Effector memory CD4-positive, alpha-beta T cell (primary cell): ENCODE data around the gene GATM.
"Not testable (repeated sequence)": the region's sequence is repeated elsewhere in the genome, so short reads cannot be mapped to it uniquely, and the experiment has no call there.

Source experiments
- DNase-seq, 3 donors: peaks; one replicate each; pipeline ENCODE4 v3.0.0-alpha.2; 2020
- H3K27ac ChIP-seq: 2 replicates; pipeline ENCODE4 v1.7.0; 2013; ENCODE audit warnings: mild to moderate bottlenecking, low read length, moderate library complexity; ENCODE audit not compliant: insufficient read depth, poor library complexity, severe bottlenecking
- H3K27me3 ChIP-seq: replicated peaks from 2 replicates; pipeline ENCODE4 v1.7.0; 2013; ENCODE audit warnings: mild to moderate bottlenecking, low read length; ENCODE audit not compliant: insufficient read depth, control insufficient read depth, poor library complexity, severe bottlenecking
- H3K36me3 ChIP-seq: 2 replicates; pipeline ENCODE4 v1.7.0; 2013; ENCODE audit warnings: mild to moderate bottlenecking, low read length, moderate library complexity; ENCODE audit not compliant: control insufficient read depth, insufficient read depth
- H3K4me1 ChIP-seq: 2 replicates; pipeline ENCODE4 v1.7.0; 2013; ENCODE audit warnings: low read length, mild to moderate bottlenecking; ENCODE audit not compliant: control insufficient read depth, insufficient read depth, poor library complexity, severe bottlenecking
- H3K4me3 ChIP-seq: 2 replicates; pipeline ENCODE4 v1.7.0; 2013; ENCODE audit warnings: low read length, low read depth, mild to moderate bottlenecking; ENCODE audit not compliant: insufficient read depth, poor library complexity, severe bottlenecking
- H3K9me3 ChIP-seq: 2 replicates; pipeline ENCODE4 v1.7.0; 2013; ENCODE audit warnings: mild to moderate bottlenecking, low read length, moderate library complexity; ENCODE audit not compliant: control insufficient read depth

Gene GATM

DNA sequence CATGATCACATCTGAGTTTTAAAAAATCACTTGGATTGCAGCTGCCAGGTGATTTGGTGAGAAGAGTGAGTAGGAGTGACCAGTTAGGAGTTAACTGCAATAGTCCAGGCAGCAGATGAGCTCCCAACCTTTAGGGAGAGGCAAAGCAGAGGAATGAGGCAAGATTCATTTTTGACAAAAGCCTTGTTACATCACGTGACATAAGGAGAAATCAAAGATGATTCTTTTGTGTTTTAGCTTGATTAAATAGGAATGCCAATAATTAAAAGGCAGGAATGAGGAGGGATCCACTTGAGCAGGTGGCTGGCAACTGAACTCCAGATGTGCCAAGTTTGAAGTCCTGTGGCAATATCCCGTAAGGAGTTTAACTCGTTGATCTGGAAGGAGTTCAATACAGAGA is 2.5 kb downstream of the GATM start:
- H3K27me3 ChIP-seq: peaks cover 23% of the 10 kb centered on the region

DNA sequence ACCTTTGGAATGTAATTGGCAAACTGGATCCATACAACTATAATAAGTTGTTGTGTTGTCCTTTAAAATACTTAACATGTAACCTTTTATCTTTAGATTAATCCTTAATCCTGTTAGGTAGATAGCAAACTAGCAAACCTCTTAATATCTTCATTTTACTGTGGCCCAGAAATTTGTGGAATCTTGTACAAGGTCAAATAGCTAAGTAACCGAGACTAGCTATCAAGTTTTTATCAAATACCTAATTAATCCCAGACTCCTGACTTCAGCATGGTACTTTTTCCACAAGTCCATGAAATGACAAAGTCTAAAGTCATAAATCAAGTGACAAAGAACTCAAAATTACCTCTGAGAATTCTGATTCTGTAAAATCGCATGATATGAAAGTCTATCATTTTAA is 4.4 kb downstream of the GATM start:
- no peaks in the 10 kb centered on the region for H3K36me3 ChIP-seq
- H3K4me1 ChIP-seq: peaks cover 17% of the 10 kb centered on the region
- no peak for DNase-seq
- H3K27me3 ChIP-seq: peaks cover 23% of the 10 kb centered on the region
- no peak overlapping the region for H3K27ac ChIP-seq
- H3K4me3 ChIP-seq: no peak overlapping the region
- no peaks in the 10 kb centered on the region for H3K9me3 ChIP-seq

More for the DNA sequence above, 2.5 kb downstream of the GATM start:
- Histone ChIP-seq H3K9me3 (no peaks in the 10 kb centered on the region), H3K36me3 (no peaks in the 10 kb centered on the region), H3K4me3 (no peak overlapping the region), H3K27ac (no peak overlapping the region), H3K4me1 (peaks cover 17% of the 10 kb centered on the region)
- no peak for DNase-seq

DNA sequence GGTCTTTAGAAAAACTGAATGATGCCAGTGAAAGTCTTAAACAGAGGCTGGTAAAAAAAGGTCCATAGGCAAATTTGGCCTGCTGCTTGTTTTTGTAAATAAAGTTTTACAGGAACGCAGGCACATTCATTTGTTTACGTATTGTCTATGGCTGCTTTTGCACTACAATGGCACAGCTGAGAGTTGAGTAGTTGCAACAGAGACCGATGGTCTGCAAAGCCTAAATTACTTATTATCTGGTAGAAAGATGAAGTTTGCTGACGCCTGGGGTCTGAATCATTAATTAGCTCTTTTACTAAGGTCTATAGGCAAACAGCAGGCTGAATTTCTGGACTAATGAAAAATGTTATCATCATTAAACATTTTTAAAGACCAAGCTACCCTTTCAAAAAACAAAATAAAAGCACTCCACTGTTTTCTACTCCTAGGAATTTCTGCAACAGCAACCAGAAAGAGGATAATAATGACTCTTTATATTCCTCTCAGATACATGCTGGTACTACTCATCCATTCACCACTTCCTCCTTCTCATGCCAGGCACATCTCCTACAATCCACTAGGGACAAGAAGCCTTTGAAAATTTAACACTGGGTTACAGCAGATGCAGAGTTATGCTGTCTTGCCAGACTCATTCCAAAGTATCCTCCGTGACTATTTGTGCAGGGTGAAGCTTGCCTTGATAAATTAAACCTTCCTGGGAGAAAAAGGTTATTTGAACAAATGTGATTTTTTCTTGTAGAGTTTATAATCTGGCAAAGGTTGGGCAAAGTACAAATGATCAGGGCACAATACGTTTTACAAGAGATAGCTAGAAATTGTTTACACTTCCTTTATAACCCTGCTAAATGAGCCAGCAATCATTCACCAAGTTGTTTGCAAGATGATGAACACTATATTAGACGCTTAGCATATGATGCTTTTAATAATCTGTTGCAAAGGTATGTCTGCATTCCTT is 6.0 kb downstream of the GATM start:
- Histone ChIP-seq H3K27me3 (peaks cover 10% of the 10 kb centered on the region), H3K27ac (no peak overlapping the region), H3K36me3 (no peaks in the 10 kb centered on the region), H3K4me1 (peaks cover 3% of the 10 kb centered on the region), H3K4me3 (no peak overlapping the region), H3K9me3 (no peaks in the 10 kb centered on the region)
- no peak for DNase-seq

DNA sequence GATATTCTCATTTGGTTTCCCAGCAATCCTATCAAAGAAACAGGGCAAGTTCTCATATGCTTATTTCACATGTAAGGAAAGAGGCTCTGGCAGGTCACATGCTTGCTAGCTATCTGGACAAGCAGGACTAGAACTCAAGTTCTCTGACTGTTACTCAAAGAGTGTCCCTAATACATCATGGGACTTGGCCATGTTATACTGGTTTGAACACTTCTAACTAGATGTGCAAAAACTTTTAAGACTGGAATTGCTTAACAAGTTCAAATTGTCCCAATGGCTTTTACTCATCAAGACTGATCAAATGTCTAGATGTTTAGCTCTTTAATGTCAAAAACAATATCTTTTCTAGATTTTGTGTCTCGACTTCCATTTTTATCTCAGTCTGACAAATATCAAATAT is 6.8 kb downstream of the GATM start:
- peaks cover under 1% of the 10 kb centered on the region for H3K4me1 ChIP-seq
- no peak for DNase-seq
- peaks cover 2% of the 10 kb centered on the region for H3K27me3 ChIP-seq
- H3K4me3 ChIP-seq: no peak overlapping the region
- no peak overlapping the region for H3K27ac ChIP-seq
- no peaks in the 10 kb centered on the region for H3K9me3 ChIP-seq
- no peaks in the 10 kb centered on the region for H3K36me3 ChIP-seq

DNA sequence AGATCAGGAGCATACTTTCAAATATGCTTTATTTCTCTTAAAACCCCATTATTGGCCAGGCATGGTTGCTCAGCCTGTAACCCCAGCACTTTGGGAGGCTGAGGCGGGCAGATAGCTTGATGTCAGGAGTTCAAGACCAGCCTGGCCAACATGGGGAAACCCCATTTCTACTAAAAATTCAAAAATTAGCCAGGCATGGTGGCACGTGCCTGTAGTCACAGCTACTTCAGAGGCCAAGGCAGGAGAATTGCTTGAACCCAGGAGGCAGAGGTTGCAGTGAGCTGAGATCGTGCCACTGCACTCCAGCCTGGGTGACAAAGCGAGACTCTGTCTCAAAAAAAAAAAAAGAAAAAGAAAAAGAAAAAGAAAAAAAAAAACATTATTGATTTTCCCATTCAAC is 8.3 kb downstream of the GATM start:
- H3K27ac ChIP-seq, DNase-seq, H3K27me3 ChIP-seq, H3K4me3 ChIP-seq, H3K4me1 ChIP-seq, H3K9me3 ChIP-seq, H3K36me3 ChIP-seq: not testable (repeated sequence)

DNA sequence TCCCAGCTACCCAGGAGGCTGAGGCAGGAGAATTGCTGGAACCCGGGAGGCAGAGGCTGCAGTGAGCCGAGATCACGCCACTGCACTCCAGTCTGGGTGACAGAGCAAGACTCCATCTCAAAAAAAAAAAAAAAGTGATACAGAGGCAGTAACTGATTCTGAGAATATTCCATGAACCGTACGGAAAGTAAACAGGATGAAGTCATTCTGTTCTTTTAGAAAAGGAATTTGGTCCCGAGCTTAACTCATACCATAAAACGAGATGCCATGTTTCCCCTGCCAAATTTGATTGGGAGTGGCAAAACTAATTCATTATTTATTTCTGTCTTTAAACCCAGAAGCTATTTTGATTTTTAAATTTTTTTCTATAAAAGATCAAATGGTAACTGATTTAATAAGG is 11.1 kb downstream of the GATM start:
- H3K27ac ChIP-seq, DNase-seq, H3K9me3 ChIP-seq, H3K4me1 ChIP-seq, H3K4me3 ChIP-seq, H3K36me3 ChIP-seq, H3K27me3 ChIP-seq: not testable (repeated sequence)

DNA sequence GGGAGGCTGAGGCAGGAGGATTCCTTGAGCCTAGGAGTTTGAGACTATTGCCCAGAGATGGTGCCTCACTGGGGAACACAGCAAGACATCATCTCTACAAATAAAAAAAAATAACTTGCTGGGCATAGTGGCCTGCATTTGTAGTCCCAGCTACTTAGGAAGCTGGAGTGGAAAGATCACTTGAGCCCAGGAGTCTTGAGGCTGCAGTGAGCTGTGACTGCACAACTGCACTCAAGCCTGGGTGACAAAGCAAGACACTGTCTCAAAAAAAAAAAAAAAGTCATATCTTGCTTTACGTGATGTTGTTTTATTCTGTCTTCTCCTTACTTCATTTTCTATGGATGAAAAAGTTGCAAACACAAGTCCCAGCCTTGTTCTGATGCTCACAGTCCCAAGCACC is 14.1 kb downstream of the GATM start:
- no peak for DNase-seq
- no peaks in the 10 kb centered on the region for H3K4me1 ChIP-seq

DNA sequence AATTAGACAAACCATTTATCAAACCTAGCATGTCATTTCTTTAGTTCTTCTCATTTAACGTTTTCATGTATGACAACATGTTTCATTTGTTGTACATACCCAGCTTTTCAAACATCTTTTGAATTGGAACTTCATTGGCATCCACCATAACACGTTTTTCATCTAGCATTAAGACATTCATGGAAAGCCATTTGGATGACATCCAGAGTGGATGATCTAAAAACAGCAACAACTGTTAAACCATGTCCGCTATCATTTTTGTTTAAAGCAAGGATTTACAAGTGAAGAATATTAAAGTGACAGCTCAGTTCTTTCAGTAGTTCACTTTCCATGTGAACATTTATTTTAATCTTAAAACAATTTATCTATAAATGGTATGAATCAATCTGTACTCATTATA is 14.5 kb downstream of the GATM start:
- peaks cover 5% of the 10 kb centered on the region for H3K27me3 ChIP-seq
- no peaks in the 10 kb centered on the region for H3K36me3 ChIP-seq
- no peaks in the 10 kb centered on the region for H3K4me1 ChIP-seq
- DNase-seq: no peak
- H3K4me3 ChIP-seq: no peak overlapping the region
- no peaks in the 10 kb centered on the region for H3K9me3 ChIP-seq
- no peak overlapping the region for H3K27ac ChIP-seq

More for the DNA sequence above, 14.1 kb downstream of the GATM start:
- Histone ChIP-seq H3K27ac (no peak overlapping the region), H3K9me3 (no peaks in the 10 kb centered on the region), H3K27me3 (peaks cover 5% of the 10 kb centered on the region), H3K4me3 (no peak overlapping the region), H3K36me3 (no peaks in the 10 kb centered on the region)

DNA sequence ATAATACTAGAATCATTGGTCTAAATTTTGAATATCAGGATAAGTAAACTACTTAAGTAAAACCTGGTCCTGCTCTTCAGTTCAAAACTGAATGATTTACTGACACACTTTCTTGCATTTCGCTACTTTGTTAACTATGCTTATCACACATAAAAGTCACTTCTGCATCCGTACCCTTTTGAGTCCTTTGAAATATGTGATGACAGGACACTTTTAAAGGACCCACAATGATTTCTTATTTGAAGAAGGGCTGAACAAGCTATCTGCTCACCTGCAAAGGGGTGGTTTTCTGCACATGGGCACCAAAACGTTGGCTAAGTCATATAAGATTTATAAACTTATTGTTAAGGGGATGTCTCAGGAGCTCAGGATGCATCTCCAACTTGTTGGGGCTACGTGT is 15.0 kb downstream of the GATM start:
- no peak for DNase-seq
- Histone ChIP-seq H3K4me1 (no peaks in the 10 kb centered on the region), H3K9me3 (no peaks in the 10 kb centered on the region), H3K27me3 (peaks cover 5% of the 10 kb centered on the region), H3K36me3 (no peaks in the 10 kb centered on the region), H3K27ac (no peak overlapping the region), H3K4me3 (no peak overlapping the region)

DNA sequence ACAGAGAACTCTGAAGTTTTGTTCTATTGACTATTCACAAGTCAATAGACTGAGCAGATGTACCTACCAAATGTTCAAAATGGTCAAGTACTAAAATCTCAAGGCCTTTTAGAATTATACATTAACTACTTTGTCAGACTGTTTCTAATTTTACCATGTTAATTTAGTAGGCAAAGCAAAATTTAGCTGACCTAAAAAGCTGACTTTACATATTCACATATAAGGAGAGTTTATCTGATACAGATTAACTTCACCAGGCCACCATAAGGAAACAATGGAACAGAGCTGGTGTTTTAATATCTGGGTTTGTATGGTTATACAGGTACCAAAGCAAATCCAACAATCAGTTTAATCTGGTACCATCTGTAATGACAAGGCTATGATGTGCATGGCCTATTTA is 15.9 kb downstream of the GATM start:
- Histone ChIP-seq H3K36me3 (no peaks in the 10 kb centered on the region), H3K27me3 (peaks cover 5% of the 10 kb centered on the region), H3K27ac (no peak overlapping the region), H3K4me1 (no peaks in the 10 kb centered on the region), H3K9me3 (no peaks in the 10 kb centered on the region), H3K4me3 (no peak overlapping the region)
- no peak for DNase-seq
